GM12891 (cell line): ENCODE measurements around the gene C21orf91.

Source experiments
- DNase-seq: peaks from one replicate; pipeline ENCODE4 v3.0.0; 2011; ENCODE audit warnings: low spot score; ENCODE audit not compliant: insufficient read length
- FAIRE-seq: peaks from 2 replicates; lab custom pipeline; 2011; peaks lifted over from hg19 to GRCh38; lab: Jason Lieb, UNC
- PAX5 ChIP-seq: IDR thresholded peaks from 2 replicates; pipeline ENCODE4 v1.6.1; 2011; ENCODE audit warnings: low read length, moderate library complexity, mild to moderate bottlenecking; ENCODE audit not compliant: insufficient read depth, severe bottlenecking
- POLR2A ChIP-seq: IDR thresholded peaks from 2 replicates; pipeline ENCODE4 v1.6.1; 2011; ENCODE audit warnings: low read depth, low read length, control low read depth
- POLR2AphosphoS5 ChIP-seq: IDR thresholded peaks from 2 replicates; pipeline ENCODE4 v1.6.1; 2011; ENCODE audit warnings: low read depth, low read length, control low read depth
- POU2F2 ChIP-seq: IDR thresholded peaks from 2 replicates; pipeline ENCODE4 v1.6.1; 2011; ENCODE audit warnings: low read depth, mild to moderate bottlenecking, control low read depth, low read length, moderate library complexity
- SPI1 ChIP-seq: IDR thresholded peaks from 2 replicates; pipeline ENCODE4 v1.6.1; 2011; ENCODE audit warnings: low read depth, low read length, control low read depth
- TAF1 ChIP-seq: IDR thresholded peaks from 2 replicates; pipeline ENCODE4 v1.6.1; 2011; ENCODE audit warnings: low read depth, low read length, control low read depth

The C21orf91 gene

DNA sequence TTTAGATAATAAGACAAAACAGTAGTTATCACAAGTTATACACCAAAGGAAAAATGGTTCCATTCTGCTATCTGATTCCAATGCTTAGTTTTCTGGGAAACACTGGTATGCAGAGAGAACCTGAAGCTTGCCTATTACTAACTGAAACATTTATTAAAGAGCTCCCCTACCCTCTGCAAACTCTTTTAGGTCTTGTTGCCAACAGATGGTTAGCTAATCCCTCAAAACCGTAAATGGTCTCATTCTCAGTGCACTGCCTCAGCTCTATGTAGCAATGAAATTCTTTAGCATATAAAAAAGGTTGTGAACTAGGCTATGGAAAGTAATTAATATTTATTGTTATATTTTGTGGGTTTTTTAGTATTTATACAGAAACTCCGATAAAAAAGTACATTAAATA is 20.4 kb downstream of the C21orf91 start:
- no peak for DNase-seq
- FAIRE-seq = no peak
- TF ChIP-seq POU2F2 (no peak), POLR2A (no peak), TAF1 (no peak), SPI1 (no peak), POLR2AphosphoS5 (no peak), PAX5 (no peak)

DNA sequence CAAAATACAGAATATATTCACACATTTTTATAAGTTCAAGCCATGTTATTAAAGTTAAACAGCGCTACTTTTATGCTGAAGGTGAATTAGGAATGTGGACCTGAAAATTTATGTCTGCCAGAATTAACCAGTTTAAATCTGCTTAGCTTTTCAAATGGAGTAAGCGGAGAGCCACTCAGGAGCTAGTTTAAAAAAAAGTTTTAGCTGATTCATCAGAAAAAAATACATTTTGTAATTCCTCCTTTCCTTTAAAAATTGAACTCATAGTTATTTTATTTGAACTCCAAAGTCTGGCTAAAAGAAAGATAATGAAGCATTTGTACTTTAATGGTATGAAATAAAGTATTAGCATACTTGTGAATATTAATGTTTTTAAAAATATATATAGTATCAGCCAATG is 21.2 kb downstream of the C21orf91 start:
- TF ChIP-seq SPI1 (no peak), POLR2AphosphoS5 (no peak), PAX5 (no peak), POU2F2 (no peak), TAF1 (no peak), POLR2A (no peak)
- no peak for FAIRE-seq
- DNase-seq = no peak

DNA sequence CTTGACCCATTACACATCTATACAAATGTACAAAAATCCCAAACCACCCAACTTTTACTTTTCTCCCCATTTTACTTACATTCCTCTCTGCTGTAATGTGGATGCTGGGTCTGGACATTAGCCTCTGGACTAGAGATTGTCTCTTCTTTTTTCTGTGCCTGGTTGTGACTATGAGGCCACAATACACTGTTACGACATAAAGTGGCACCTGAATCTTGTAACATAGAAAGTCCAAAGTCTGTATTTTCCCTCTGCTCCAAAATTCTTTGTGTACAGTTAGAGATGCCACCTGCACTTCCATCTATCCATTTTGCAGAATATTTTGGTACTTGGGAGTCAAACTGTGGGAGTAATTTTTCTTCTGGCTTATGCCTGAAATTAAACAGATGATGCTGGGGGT is 22.7 kb downstream of the C21orf91 start:
- FAIRE-seq = peak; percentile 13

DNA sequence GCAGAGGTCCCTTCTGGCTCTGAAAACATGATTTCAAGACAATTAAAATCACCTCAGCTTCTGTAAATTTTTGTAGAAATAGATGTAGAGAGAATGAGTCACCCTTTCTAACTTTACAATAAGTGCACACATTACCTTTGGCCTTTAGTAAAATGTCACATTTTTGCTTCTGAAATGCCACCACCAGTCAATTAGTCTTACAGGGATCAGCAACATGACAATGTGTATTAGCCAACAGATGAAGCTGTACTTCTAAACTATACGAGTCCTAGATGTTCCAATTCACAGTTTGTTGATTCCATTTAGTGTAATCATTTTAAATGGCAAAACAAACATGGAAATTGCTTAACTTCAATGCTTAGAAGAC is 23.1 kb downstream of the C21orf91 start:
- peak; percentile 60 for FAIRE-seq
- DNase-seq = no peak
- TF ChIP-seq POLR2A (no peak), TAF1 (no peak), SPI1 (no peak), POU2F2 (no peak), PAX5 (no peak), POLR2AphosphoS5 (no peak)

More for the DNA sequence above, 22.7 kb downstream of the C21orf91 start:
- DNase-seq = no peak
- TF ChIP-seq POU2F2 (no peak), POLR2AphosphoS5 (no peak), SPI1 (no peak), POLR2A (no peak), TAF1 (no peak), PAX5 (no peak)

- DNase-seq (no peak), FAIRE-seq (peak; percentile 78)
- TF ChIP-seq POLR2A (no peak), SPI1 (no peak), PAX5 (no peak), TAF1 (no peak)
Observed at GRCh38 chr21:17795146-17796036, 23.8 kb downstream of the C21orf91 start.

GRCh38 chr21:17794518-17795145 is 24.5 kb downstream of the C21orf91 start:
- FAIRE-seq = no peak
- DNase-seq = no peak
- TF ChIP-seq POLR2A (no peak), SPI1 (no peak), POLR2AphosphoS5 (no peak), POU2F2 (no peak), TAF1 (no peak), PAX5 (no peak)

- no peak for DNase-seq
- FAIRE-seq = peak; percentile 71
- TF ChIP-seq PAX5 (no peak), POLR2A (no peak), SPI1 (no peak), TAF1 (no peak), POLR2AphosphoS5 (no peak), POU2F2 (no peak)
Observed at GRCh38 chr21:17793246-17794123, 25.7 kb downstream of the C21orf91 start.

DNA sequence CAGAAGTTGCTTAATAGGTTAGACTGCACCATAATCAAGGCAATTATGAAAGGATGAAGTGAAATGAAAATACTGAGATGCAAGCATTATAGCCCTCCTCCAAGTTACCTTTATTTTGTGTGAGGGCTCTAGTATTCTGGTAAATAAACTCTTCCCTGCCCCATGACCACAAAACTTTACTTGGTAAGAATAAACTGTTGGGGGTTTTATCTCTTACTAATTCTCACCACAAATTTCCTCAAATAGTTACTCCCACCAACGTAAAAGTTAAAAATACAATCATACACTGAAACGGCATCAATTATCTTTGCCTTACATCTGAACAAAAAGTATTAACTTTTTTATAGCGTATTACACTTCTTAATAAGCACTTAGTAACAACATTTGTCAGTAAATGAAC is 29.5 kb downstream of the C21orf91 start:
- no peak for DNase-seq

DNA sequence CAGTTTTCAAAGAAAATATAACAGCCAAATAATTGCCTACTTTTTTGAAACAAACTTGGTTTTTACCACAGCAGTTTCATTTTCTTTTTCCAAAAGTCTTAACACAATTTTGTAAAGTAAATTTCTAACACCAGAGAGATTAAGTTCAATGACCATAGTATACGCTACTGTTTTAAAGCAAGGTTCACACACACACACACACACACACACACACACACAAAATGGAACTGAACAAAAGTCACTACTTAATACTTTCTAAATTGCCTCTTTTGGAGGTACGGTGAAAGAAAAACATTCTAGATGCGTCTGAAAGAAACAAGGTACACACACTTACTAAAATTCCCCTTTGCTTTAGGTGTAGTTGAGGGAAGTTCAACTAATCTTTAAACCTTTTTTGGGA is 30.1 kb downstream of the C21orf91 start:
- DNase-seq = no peak
- peak; percentile 5 for FAIRE-seq
- no peak for TF ChIP-seq PAX5
- TF ChIP-seq POU2F2 = no peak
- TF ChIP-seq POLR2AphosphoS5 = no peak
- no peak for TF ChIP-seq TAF1
- no peak for TF ChIP-seq POLR2A
- TF ChIP-seq SPI1 = no peak

More for the DNA sequence above, 29.5 kb downstream of the C21orf91 start:
- peak; percentile 43 for FAIRE-seq
- no peak for TF ChIP-seq POU2F2
- no peak for TF ChIP-seq POLR2AphosphoS5
- TF ChIP-seq PAX5 = no peak
- no peak for TF ChIP-seq POLR2A
- TF ChIP-seq SPI1 = no peak
- TF ChIP-seq TAF1 = no peak

GRCh38 chr21:17786851-17787181 is 32.3 kb downstream of the C21orf91 start:
- FAIRE-seq (peak; percentile 76), DNase-seq (no peak)
- TF ChIP-seq PAX5 (no peak), TAF1 (no peak), POLR2AphosphoS5 (no peak), SPI1 (no peak), POLR2A (no peak), POU2F2 (no peak)
